ENCODE results near the gene ALAS2. TPM values are rescaled to one million over a fixed set of nuclear protein-coding genes. Genes with fewer than 3 reads are reported as not detected.
"Not testable (repeated sequence)": the region's sequence is repeated elsewhere in the genome, so short reads cannot be mapped to it uniquely, and the experiment has no call there.

Gene ALAS2
- total RNA-seq, 1 donor from 2014 or later, result not detected

DNA sequence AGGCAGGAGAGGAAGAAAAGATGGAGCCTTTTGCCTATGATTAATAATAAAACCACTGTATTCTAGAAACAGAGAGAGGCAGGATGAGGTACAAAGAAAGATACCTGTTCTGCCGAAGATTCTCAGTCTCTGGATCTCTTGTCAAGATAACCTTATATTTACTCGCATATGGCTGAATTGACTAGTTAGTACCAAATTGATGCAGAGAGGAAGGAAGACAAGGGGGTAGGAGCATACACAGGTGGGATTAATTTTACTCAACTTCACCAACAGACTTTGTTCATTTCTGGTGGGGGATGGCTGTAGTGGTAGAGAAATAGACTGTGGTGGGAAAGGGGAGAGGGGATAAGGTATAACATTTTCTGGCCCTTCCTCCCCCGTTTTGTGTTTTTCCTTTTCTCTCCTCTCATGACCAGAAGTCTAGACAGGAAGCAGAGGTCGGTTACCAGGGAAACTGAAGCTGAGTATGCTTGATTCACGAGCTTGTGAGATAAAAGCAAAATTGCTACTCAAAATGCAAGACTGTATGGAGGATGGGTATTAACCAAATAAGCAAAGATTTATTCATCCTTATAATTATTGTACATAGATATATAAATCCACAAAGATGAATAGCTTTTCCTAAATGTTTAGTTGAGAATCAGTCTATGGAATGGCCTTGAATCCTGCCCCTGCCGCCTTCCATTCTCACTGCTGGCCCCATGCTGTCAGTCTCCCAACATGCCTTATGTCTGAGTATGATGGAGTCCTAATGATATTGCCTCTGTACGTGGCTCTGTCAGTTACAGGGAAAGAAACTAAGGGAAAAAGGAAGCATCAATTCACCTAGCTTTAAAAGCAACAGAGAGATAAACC is 26.3 kb upstream of the ALAS2 start:
- H3K27ac Mint-ChIP-seq, result no peak overlapping the region
- no peaks in the 10 kb centered on the region for H3K27me3 Mint-ChIP-seq

DNA sequence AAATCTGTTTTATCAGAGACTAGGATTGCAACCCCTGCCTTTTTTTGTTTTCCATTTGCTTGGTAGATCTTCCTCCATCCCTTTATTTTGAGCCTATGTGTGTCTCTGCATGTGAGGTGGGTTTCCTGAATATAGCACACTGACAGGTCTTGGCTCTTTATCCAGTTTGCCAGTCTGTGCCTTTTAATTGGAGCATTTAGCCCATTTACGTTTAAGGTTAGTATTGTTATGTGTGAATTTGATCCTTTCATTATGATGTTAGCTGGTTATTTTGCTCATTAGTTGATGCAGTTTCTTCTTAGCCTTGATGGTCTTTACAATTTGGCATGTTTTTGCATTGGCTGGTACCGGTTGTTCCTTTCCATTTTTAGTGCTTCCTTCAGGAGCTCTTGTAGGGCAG is 19.8 kb upstream of the ALAS2 start:
- H3K9me3 Mint-ChIP-seq; H3K27ac Mint-ChIP-seq; DNase-seq (ENCODE audit: extremely low spot score, unreplicated experiment); H3K36me3 Mint-ChIP-seq; H3K4me3 Mint-ChIP-seq; H3K4me1 Mint-ChIP-seq (ENCODE audit: unreplicated experiment); H3K27me3 Mint-ChIP-seq: not testable (repeated sequence)

More for the DNA sequence above, 26.3 kb upstream of the ALAS2 start:
- no peak for TF ChIP-seq CTCF (conservative IDR thresholded peaks at IDR 0.05)
- peaks cover 3% of the 10 kb centered on the region for H3K4me1 Mint-ChIP-seq (ENCODE audit: unreplicated experiment)
- no peaks in the 10 kb centered on the region for H3K9me3 Mint-ChIP-seq
- no peaks in the 10 kb centered on the region for H3K36me3 Mint-ChIP-seq
- DNase-seq (ENCODE audit: extremely low spot score, unreplicated experiment), result no peak
- H3K4me3 Mint-ChIP-seq, result peak overlapping the region; percentile 69

GRCh38 chrX:55041514-55041913 is 10.7 kb upstream of the ALAS2 start:
- no peaks in the 10 kb centered on the region for H3K27me3 Mint-ChIP-seq
- no peak for DNase-seq (ENCODE audit: extremely low spot score, unreplicated experiment)
- H3K4me1 Mint-ChIP-seq (ENCODE audit: unreplicated experiment), result no peaks in the 10 kb centered on the region
- H3K27ac Mint-ChIP-seq, result no peak overlapping the region
- no peaks in the 10 kb centered on the region for H3K36me3 Mint-ChIP-seq
- no peak for TF ChIP-seq CTCF (conservative IDR thresholded peaks at IDR 0.05)
- no peaks in the 10 kb centered on the region for H3K9me3 Mint-ChIP-seq
- H3K4me3 Mint-ChIP-seq, result no peak overlapping the region

GRCh38 chrX:55039471-55039870 is 8.7 kb upstream of the ALAS2 start:
- Mint-ChIP-seq H3K4me3 (no peak overlapping the region), H3K4me1 (ENCODE audit: unreplicated experiment) (no peaks in the 10 kb centered on the region), H3K27ac (no peak overlapping the region), H3K27me3 (no peaks in the 10 kb centered on the region), H3K36me3 (no peaks in the 10 kb centered on the region), H3K9me3 (no peaks in the 10 kb centered on the region)
- DNase-seq (ENCODE audit: extremely low spot score, unreplicated experiment), result no peak
- no peak for TF ChIP-seq CTCF (conservative IDR thresholded peaks at IDR 0.05)

- no peak overlapping the region for H3K27ac Mint-ChIP-seq
- no peaks in the 10 kb centered on the region for H3K27me3 Mint-ChIP-seq
- no peak overlapping the region for H3K4me3 Mint-ChIP-seq
- no peak for DNase-seq (ENCODE audit: extremely low spot score, unreplicated experiment)
- TF ChIP-seq CTCF (conservative IDR thresholded peaks at IDR 0.05), result no peak
- no peaks in the 10 kb centered on the region for H3K4me1 Mint-ChIP-seq (ENCODE audit: unreplicated experiment)
- no peaks in the 10 kb centered on the region for H3K9me3 Mint-ChIP-seq
- H3K36me3 Mint-ChIP-seq, result no peaks in the 10 kb centered on the region
Measured at GRCh38 chrX:55033429-55033828, 2.7 kb upstream of the ALAS2 start.

GRCh38 chrX:55029291-55029690 is 1.5 kb downstream of the ALAS2 start:
- Mint-ChIP-seq H3K27me3 (no peaks in the 10 kb centered on the region), H3K9me3 (no peaks in the 10 kb centered on the region), H3K4me1 (ENCODE audit: unreplicated experiment) (no peaks in the 10 kb centered on the region), H3K4me3 (no peak overlapping the region), H3K27ac (no peak overlapping the region), H3K36me3 (no peaks in the 10 kb centered on the region)
- no peak for TF ChIP-seq CTCF (conservative IDR thresholded peaks at IDR 0.05)
- DNase-seq (ENCODE audit: extremely low spot score, unreplicated experiment), result no peak

All from type B pancreatic cell (in vitro differentiated cells).